H1 (cell line): ENCODE data around the gene PRR3. TPM values are rescaled to one million over a fixed set of nuclear protein-coding genes. Genes with fewer than 3 reads are reported as not detected.

Experiments used
- ASH2L ChIP-seq: fragments of 200-600, 300-600 bp; sonication (generic); IDR thresholded peaks from one replicate; pipeline ENCODE4 v1.7.1; 2017; ENCODE audit warnings: low read length
- CBX5 ChIP-seq: fragments of 300-800, 300-1000 bp; sonication (generic); IDR thresholded peaks from 2 replicates; pipeline ENCODE4 v1.7.1; 2016; ENCODE audit warnings: antibody characterized with exemption, low read length, low read depth
- CREB1 ChIP-seq: IDR thresholded peaks from 2 replicates; pipeline ENCODE4 v1.6.1; 2012; ENCODE audit warnings: inconsistent platforms
- CTBP2 ChIP-seq: IDR thresholded peaks from 2 replicates; pipeline ENCODE4 v1.7.0; 2011; ENCODE audit warnings: borderline replicate concordance, mild to moderate bottlenecking, moderate library complexity, mixed read lengths, low read length; ENCODE audit not compliant: insufficient read depth, insufficient read length
- EP300 ChIP-seq, 2 experiments: IDR thresholded peaks; 1 replicate in 1 of 2; 2 replicates in 1 of 2; pipeline ENCODE4 v1.6.1; 2011 to 2012; ENCODE audit warnings: low read depth in 2 of 2, low read length in 2 of 2, mild to moderate bottlenecking in 2 of 2, borderline replicate concordance in 1 of 2, inconsistent platforms in 1 of 2, moderate library complexity in 1 of 2
- NRF1 ChIP-seq: IDR thresholded peaks from 2 replicates; pipeline ENCODE4 v1.6.1; 2011; ENCODE audit warnings: mild to moderate bottlenecking, low read depth, low read length, improper control_type of control experiment
- SIX5 ChIP-seq: IDR thresholded peaks from 2 replicates; pipeline ENCODE4 v1.6.1; 2011; ENCODE audit warnings: mild to moderate bottlenecking, low read depth, low read length
- SP1 ChIP-seq: IDR thresholded peaks from 2 replicates; pipeline ENCODE4 v1.6.1; 2011; ENCODE audit warnings: low read depth, low read length
- SRF ChIP-seq: IDR thresholded peaks from 2 replicates; pipeline ENCODE4 v1.6.1; 2011; ENCODE audit warnings: mild to moderate bottlenecking, low read depth, low read length, moderate library complexity
- TAF7 ChIP-seq: optimal IDR thresholded peaks from 2 replicates; pipeline ENCODE3; 2011; ENCODE audit warnings: low read depth, mild to moderate bottlenecking, inconsistent platforms, low read length, moderate library complexity, borderline replicate concordance
- polyA plus RNA-seq, 7 experiments: library from polyadenylated mRNA; depleted of rRNA in 3 of 7; stranded (reverse) in 5 of 7; unstranded in 2 of 7; fragments of >200 nt in 5 of 7; fragments of 200-250 nt in 2 of 7; gene quantifications; 1 replicate in 5 of 7; 2 replicates in 1 of 7; 4 replicates in 1 of 7; pipeline versions ENCODE4 v1.2.1 to v1.2.3, GENCODE V29; 2011 to 2013; ENCODE audit warnings: missing spikeins in 2 of 7, mixed read lengths in 2 of 7
- total RNA-seq: library from RNA; stranded (reverse); fragmentation: NEBNext Ultra II Directional; extraction: Animal tissue kit (Norgen Biotek cat#: 25700); gene quantifications from 2 replicates; pipeline ENCODE4 v1.2.1, GENCODE V29; 2021
- TF ChIP-seq, protein P1 (sequence below): fragments of 300-600 bp; sonication (generic); IDR thresholded peaks from 2 replicates; pipeline ENCODE4 v1.7.1; 2012; ENCODE audit warnings: low read length, moderate library complexity, mild to moderate bottlenecking, inconsistent platforms; ENCODE audit not compliant: insufficient replicate concordance

PRR3 gene
- total and polyA plus RNA-seq, 2 of the 8 experiments (the other 6 are each of a cell fraction or from before 2014, with no cell fraction given) = 10.5 to 24.2 TPM

DNA sequence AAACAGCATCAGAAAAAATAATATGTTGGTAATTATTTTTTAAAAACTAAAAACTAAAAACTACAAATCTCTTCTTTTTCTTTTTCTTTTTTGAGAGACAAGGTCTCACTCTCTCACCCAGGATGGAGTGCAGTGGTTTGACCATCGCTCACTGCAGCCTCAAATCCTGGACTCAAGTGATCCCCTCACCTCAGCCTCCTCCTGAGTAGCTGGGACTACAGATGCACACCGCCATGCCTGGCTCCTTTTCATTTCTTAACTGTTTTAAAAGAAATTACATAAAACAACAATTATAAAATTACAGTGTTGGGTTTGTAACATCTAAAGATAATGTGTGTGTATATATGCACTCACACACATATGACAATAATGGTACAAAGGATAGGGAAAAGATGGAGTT, 43.6 kb upstream of the PRR3 start (continued):
- TF ChIP-seq, protein P1, sequence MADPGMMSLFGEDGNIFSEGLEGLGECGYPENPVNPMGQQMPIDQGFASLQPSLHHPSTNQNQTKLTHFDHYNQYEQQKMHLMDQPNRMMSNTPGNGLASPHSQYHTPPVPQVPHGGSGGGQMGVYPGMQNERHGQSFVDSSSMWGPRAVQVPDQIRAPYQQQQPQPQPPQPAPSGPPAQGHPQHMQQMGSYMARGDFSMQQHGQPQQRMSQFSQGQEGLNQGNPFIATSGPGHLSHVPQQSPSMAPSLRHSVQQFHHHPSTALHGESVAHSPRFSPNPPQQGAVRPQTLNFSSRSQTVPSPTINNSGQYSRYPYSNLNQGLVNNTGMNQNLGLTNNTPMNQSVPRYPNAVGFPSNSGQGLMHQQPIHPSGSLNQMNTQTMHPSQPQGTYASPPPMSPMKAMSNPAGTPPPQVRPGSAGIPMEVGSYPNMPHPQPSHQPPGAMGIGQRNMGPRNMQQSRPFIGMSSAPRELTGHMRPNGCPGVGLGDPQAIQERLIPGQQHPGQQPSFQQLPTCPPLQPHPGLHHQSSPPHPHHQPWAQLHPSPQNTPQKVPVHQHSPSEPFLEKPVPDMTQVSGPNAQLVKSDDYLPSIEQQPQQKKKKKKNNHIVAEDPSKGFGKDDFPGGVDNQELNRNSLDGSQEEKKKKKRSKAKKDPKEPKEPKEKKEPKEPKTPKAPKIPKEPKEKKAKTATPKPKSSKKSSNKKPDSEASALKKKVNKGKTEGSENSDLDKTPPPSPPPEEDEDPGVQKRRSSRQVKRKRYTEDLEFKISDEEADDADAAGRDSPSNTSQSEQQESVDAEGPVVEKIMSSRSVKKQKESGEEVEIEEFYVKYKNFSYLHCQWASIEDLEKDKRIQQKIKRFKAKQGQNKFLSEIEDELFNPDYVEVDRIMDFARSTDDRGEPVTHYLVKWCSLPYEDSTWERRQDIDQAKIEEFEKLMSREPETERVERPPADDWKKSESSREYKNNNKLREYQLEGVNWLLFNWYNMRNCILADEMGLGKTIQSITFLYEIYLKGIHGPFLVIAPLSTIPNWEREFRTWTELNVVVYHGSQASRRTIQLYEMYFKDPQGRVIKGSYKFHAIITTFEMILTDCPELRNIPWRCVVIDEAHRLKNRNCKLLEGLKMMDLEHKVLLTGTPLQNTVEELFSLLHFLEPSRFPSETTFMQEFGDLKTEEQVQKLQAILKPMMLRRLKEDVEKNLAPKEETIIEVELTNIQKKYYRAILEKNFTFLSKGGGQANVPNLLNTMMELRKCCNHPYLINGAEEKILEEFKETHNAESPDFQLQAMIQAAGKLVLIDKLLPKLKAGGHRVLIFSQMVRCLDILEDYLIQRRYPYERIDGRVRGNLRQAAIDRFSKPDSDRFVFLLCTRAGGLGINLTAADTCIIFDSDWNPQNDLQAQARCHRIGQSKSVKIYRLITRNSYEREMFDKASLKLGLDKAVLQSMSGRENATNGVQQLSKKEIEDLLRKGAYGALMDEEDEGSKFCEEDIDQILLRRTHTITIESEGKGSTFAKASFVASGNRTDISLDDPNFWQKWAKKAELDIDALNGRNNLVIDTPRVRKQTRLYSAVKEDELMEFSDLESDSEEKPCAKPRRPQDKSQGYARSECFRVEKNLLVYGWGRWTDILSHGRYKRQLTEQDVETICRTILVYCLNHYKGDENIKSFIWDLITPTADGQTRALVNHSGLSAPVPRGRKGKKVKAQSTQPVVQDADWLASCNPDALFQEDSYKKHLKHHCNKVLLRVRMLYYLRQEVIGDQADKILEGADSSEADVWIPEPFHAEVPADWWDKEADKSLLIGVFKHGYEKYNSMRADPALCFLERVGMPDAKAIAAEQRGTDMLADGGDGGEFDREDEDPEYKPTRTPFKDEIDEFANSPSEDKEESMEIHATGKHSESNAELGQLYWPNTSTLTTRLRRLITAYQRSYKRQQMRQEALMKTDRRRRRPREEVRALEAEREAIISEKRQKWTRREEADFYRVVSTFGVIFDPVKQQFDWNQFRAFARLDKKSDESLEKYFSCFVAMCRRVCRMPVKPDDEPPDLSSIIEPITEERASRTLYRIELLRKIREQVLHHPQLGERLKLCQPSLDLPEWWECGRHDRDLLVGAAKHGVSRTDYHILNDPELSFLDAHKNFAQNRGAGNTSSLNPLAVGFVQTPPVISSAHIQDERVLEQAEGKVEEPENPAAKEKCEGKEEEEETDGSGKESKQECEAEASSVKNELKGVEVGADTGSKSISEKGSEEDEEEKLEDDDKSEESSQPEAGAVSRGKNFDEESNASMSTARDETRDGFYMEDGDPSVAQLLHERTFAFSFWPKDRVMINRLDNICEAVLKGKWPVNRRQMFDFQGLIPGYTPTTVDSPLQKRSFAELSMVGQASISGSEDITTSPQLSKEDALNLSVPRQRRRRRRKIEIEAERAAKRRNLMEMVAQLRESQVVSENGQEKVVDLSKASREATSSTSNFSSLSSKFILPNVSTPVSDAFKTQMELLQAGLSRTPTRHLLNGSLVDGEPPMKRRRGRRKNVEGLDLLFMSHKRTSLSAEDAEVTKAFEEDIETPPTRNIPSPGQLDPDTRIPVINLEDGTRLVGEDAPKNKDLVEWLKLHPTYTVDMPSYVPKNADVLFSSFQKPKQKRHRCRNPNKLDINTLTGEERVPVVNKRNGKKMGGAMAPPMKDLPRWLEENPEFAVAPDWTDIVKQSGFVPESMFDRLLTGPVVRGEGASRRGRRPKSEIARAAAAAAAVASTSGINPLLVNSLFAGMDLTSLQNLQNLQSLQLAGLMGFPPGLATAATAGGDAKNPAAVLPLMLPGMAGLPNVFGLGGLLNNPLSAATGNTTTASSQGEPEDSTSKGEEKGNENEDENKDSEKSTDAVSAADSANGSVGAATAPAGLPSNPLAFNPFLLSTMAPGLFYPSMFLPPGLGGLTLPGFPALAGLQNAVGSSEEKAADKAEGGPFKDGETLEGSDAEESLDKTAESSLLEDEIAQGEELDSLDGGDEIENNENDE = no peak
- TF ChIP-seq NRF1 = no peak
- TF ChIP-seq EP300 (IDR thresholded peaks at IDR 0.05; ENCODE audit: borderline replicate concordance in 1 of 2, low read depth in 2 of 2, low read length in 2 of 2) = no peak
- no peak for TF ChIP-seq CREB1
- no peak for TF ChIP-seq SP1
- TF ChIP-seq SRF = no peak
- TF ChIP-seq CBX5 = no peak
- TF ChIP-seq TAF7 = no peak
- TF ChIP-seq CTBP2 = no peak
- TF ChIP-seq SIX5 = no peak
- TF ChIP-seq ASH2L = no peak
